Sigmoid colon (tissue), 4 donors: ENCODE measurements around the gene SMAD5.

Experiments used
- CTCF ChIP-seq, 4 experiments: fragments of 450-650 bp in 3 of 4; fragments of 200-600 bp in 1 of 4; IDR thresholded peaks; one replicate each; pipeline ENCODE4 v1.5.1; 2016 to 2019; ENCODE audit warnings: antibody characterized with exemption in 4 of 4, mild to moderate bottlenecking in 3 of 4, moderate library complexity in 2 of 4
- EP300 ChIP-seq, 4 donors: sonication (generic); formaldehyde crosslinking; IDR thresholded peaks; one replicate each; pipeline ENCODE4 v1.6.1; 2017; ENCODE audit warnings: antibody characterized with exemption in 4 of 4
- POLR2A ChIP-seq, 2 donors: fragments of 450-650 bp; IDR thresholded peaks; one replicate each; pipeline ENCODE4 v1.6.1; 2016; ENCODE audit warnings: antibody characterized with exemption in 2 of 2, mild to moderate bottlenecking in 2 of 2, moderate library complexity in 2 of 2
- POLR2AphosphoS5 ChIP-seq, 4 donors: sonication (generic); formaldehyde crosslinking; IDR thresholded peaks; one replicate each; pipeline ENCODE4 v1.6.1; 2017; ENCODE audit warnings: antibody characterized with exemption in 4 of 4

- no peak for TF ChIP-seq CTCF (IDR thresholded peaks at IDR 0.05)
- no peak for TF ChIP-seq POLR2AphosphoS5 (IDR thresholded peaks at IDR 0.05)
- no peak for TF ChIP-seq POLR2A (IDR thresholded peaks at IDR 0.05)
- no peak for TF ChIP-seq EP300 (IDR thresholded peaks at IDR 0.05)
These were observed 56.2 kb downstream of the SMAD5 start for GRCh38 chr5:136188859-136189258.
